ENCODE measurements around the gene THRB.

DNA sequence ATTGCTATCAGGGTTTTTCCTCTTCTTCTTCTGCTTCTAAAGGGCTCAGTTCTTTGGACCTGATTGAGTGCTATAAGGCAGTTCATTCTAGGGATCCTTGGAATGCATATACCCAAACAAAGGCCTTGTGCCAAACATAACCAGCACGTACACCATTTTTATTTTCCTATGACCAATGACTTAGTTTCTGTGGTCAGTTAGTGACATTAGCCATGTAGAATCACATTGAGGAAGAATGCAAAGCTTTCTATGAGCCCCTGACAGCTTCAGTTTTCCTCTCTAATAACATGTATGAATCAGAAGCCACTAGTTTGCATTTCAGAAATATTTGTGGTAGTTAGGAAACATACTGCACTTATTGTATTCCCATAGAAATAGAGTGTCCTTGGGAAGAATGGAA lies 240.0 kb downstream of the THRB start:
- TF ChIP-seq, protein P1, sequence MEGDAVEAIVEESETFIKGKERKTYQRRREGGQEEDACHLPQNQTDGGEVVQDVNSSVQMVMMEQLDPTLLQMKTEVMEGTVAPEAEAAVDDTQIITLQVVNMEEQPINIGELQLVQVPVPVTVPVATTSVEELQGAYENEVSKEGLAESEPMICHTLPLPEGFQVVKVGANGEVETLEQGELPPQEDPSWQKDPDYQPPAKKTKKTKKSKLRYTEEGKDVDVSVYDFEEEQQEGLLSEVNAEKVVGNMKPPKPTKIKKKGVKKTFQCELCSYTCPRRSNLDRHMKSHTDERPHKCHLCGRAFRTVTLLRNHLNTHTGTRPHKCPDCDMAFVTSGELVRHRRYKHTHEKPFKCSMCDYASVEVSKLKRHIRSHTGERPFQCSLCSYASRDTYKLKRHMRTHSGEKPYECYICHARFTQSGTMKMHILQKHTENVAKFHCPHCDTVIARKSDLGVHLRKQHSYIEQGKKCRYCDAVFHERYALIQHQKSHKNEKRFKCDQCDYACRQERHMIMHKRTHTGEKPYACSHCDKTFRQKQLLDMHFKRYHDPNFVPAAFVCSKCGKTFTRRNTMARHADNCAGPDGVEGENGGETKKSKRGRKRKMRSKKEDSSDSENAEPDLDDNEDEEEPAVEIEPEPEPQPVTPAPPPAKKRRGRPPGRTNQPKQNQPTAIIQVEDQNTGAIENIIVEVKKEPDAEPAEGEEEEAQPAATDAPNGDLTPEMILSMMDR (conservative IDR thresholded peaks at IDR 0.05): no peak
- TF ChIP-seq EZH2 (IDR thresholded peaks at IDR 0.05; ENCODE audit: low read depth): no peak
